K562 (cell line): Measurements from ENCODE around the gene RGMA. TPM values are rescaled to one million over a fixed set of nuclear protein-coding genes. Genes with fewer than 3 reads are reported as not detected.

Experiments used
- ELK3 ChIP-seq: fragments of 450-650 bp; formaldehyde crosslinking; IDR thresholded peaks from 2 replicates; pipeline ENCODE4 v1.4.0; 2020; ENCODE audit warnings: mild to moderate bottlenecking
- HLTF ChIP-seq: fragments of 450-650 bp; IDR thresholded peaks from 2 replicates; pipeline ENCODE4 v1.6.1; 2016
- REST ChIP-seq, 2 experiments: fragments of 450-650 bp; formaldehyde crosslinking in 1 of 2; IDR thresholded peaks; 2 replicates each; pipeline versions ENCODE4 v1.4.0 to v1.6.1; 2014 to 2020; ENCODE audit warnings: mild to moderate bottlenecking in 2 of 2, borderline replicate concordance in 1 of 2, low read depth in 1 of 2
- TCFL5 ChIP-seq: fragments of 250-450 bp; sonication (Bioruptor Pico); conservative IDR thresholded peaks from 2 replicates; pipeline ENCODE4 v1.6.1; 2021; ENCODE audit warnings: mild to moderate bottlenecking, moderate library complexity, matching md5 sums
- ZBTB1 ChIP-seq: sonication (generic); formaldehyde crosslinking; IDR thresholded peaks from 2 replicates; pipeline ENCODE4 v1.8.1; 2023; ENCODE audit warnings: missing genetic modification reagents, low read depth, mild to moderate bottlenecking, borderline replicate concordance
- ZNF239 ChIP-seq: fragments of 250-450 bp; sonication (Bioruptor Pico); IDR thresholded peaks from 2 replicates; pipeline ENCODE4 v1.4.0; 2020; ENCODE audit warnings: mild to moderate bottlenecking
- polyA plus RNA-seq, 8 experiments: library from polyadenylated mRNA; depleted of rRNA in 4 of 8; stranded (reverse) in 5 of 8; unstranded in 3 of 8; fragments of >200 nt; fragmentation: Nextera tagmentation in 2 of 8; fragmentation: Illumina TruSeq in 1 of 8; extraction: Ambion mirVana in 2 of 8; extraction: Trizol in 1 of 8; gene quantifications; 2 replicates each; pipeline versions ENCODE4 v1.2.1 to v1.2.3, GENCODE V29; 2011 to 2014; ENCODE audit warnings: inconsistent platforms in 1 of 8, missing spikeins in 1 of 8
- total RNA-seq, 7 experiments: library from RNA; depleted of rRNA in 6 of 7; stranded (reverse); fragments of >200 nt in 6 of 7; fragmentation: Illumina TruSeq in 2 of 7; extraction: Trizol in 2 of 7; gene quantifications; 2 replicates each; pipeline versions ENCODE4 v1.2.1 to v1.2.3, GENCODE V29; 2011 to 2021; ENCODE audit warnings: low replicate concordance in 1 of 7

The RGMA gene
- total and polyA plus RNA-seq, 9 of the 15 experiments (the other 6 are each of a cell fraction or from before 2014, with no cell fraction given) = 0.03 to 0.05 (median 0.03) TPM; not detected in 6

GRCh38 chr15:93048759-93049161 is 40.3 kb downstream of the RGMA start (continued):
- no peak for TF ChIP-seq ZNF239 (CRISPR knock-in tag)
- no peak for TF ChIP-seq ZBTB1 (CRISPR knock-in tag)
- TF ChIP-seq REST (IDR thresholded peaks at IDR 0.05; ENCODE audit: borderline replicate concordance) = no peak
- TF ChIP-seq REST (CRISPR knock-in tag; IDR thresholded peaks at IDR 0.05; ENCODE audit: low read depth) = no peak
- no peak for TF ChIP-seq ELK3 (CRISPR knock-in tag)
- no peak for TF ChIP-seq HLTF
- no peak for TF ChIP-seq TCFL5 (CRISPR knock-in tag)
- TF ChIP-seq, all 486 proteins: peak for 0
